ENCODE results near the gene AFF3.
"Not testable (repeated sequence)": the region's sequence is repeated elsewhere in the genome, so short reads cannot be mapped to it uniquely, and the experiment has no call there.

Gene AFF3

DNA sequence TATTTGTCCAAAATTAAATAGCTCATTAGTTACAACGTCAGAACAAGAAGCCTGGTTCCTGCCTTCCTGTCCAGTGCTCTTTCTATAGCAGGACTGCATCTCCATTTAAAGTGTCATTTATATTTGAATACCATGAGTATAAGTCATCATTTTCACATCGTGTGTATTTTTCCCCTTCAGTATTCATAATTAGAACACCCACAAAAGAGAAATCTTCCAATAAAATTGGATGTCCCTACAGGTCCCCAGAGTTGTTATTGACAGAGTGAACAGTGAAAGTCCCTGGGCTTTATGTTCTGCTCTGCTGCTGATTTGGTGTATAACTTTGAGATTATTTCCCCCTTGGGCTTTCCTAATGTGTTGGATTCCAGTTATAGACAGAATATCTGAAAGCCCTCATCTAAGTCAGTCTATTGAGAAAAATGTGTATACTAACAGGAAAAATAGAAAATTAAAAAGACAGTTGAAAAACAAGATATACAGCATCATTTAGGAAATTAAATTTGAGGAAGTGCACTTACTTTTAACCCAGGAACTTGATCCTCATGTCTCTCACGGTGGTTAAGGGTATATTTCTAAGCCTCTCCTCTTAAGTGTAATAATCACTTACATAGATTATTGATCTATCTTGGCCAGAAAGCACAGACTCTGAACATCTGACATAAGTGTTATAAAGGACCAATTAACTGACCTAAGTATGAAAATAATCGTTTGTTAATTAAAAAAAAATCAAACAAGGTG lies 637.4 kb downstream of the AFF3 start:
- no peak for DNase-seq

DNA sequence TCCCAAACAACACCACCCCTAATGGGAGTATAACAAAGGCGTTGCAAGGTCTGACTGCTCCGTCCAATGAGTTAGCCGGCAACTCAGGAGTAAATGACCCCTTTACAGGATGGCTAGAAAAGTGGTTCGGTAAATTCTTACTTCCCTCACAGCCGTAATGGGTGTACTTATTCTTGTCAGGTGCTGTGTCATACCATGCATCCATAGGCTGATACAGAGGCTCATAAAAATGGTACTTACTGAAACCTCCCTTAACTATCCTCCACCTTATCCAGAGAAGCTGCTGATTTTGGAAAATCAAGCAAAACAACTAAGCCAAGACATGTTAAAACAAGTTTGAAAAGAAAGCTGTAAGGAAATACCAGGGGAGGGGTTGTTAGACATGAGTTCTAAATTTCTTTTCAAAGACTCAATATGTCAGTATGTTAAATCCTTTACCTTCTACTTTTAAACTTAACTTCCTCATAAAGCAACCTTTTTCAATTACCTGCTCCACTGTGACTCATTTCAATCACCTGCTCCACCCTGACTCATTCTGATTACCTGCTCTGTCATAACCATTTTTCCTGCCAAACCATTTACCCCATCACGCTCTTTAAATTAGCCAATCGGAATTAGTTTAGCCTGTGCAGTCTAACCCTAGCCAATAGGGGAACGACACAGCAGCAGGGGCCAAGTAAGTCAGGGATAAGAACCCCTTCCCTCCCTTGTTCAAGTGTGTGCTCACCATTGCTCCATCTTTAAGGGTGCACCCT lies 638.6 kb downstream of the AFF3 start:
- DNase-seq, result not testable (repeated sequence)

DNA sequence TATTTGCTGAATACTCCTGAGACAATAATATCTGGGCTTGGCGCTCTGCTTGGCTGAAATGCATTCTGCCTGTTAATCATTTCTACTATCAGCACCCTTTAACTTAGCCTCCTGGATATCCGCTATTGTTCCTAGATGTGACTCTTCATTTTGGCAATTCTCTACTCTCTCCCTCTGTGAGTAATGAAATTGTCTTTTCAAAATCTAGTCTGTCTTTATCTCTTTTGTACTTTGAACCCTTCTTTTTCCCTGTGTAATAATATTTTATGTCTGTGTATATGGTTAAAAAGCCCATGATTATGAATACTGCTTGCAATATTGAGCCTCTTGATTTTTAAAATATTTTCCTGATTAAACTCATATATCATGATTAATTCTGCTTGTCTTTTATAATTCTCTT lies 646.4 kb downstream of the AFF3 start:
- DNase-seq, result no peak
